Kidney epithelial cell (primary cell): ENCODE measurements around the gene MTSS2. TPM values are rescaled to one million over a fixed set of nuclear protein-coding genes. Genes with fewer than 3 reads are reported as not detected.

Experiments used
- DNase-seq: peaks from one replicate; pipeline ENCODE4 v3.0.0-alpha.2; 2010; ENCODE audit warnings: low read depth
- H3K27me3 ChIP-seq: 2 replicates; pipeline ENCODE4 v1.6.0; 2011; ENCODE audit warnings: low read length; ENCODE audit not compliant: control insufficient read depth, insufficient read depth
- H3K36me3 ChIP-seq: 2 replicates; pipeline ENCODE4 v1.5.1; 2011; ENCODE audit warnings: low read length; ENCODE audit not compliant: control insufficient read depth, insufficient read depth
- H3K4me3 ChIP-seq: 2 replicates; pipeline ENCODE4 v1.5.1; 2011; ENCODE audit warnings: low read depth, mild to moderate bottlenecking, control low read depth, low read length
- total RNA-seq: library from RNA; depleted of rRNA; stranded (reverse); fragments of >200 nt; gene quantifications from 2 replicates; pipeline ENCODE4 v1.2.3, GENCODE V29; 2015
- TF ChIP-seq, protein P1 (sequence below): IDR thresholded peaks from 2 replicates; pipeline ENCODE4 v1.5.1; 2011; ENCODE audit warnings: mild to moderate bottlenecking, moderate library complexity, low read length, control low read depth, inconsistent platforms; ENCODE audit not compliant: insufficient read depth, poor library complexity, severe bottlenecking

Gene MTSS2
- total RNA-seq, 1 donor from 2014 or later: 19.8 TPM

DNA sequence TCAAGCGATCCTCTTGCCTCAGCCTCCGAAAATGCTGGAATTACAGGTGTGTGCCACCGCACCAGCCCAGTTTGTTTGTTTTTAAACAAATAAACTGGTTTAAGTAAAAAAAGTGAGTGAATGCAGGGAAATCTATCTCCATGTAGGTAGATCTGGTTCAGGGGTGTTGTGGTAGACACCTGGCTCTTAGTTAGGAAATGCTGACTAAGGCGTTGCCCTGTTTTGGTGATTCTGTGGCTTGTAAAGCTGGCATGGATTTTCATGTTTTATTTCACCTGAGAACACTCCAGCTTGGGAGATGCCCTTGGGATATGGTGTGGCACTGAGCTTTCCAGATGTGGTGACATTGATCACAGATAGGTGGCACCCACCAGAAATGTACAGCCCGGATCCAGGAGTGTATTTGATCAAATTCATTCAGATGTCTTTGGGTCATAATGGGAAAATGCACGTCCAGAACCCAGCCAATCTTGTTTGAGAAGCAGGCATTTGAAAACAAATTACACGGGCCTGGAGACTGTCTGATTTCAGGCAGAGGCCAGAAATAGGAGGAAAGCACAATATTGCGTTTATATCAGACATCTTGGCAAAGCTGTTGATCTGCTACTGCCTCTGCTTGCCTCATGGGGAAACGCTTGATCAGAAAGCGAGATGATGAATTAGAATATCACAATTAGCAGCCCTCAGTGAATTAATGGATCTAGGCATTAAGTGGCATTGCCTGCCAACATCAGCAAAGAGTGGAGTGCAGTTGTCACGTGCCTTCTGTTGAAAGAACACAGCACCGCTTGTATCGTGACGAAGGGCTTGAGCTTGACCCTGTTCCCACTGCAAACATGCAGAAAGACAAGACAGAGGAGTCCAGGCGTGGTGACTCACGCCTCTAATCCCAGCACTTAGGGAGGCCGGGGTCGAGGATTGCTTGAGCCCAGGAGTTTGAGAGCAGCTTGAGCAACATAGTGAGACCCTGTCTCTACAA, 46.8 kb downstream of the MTSS2 start:
- TF ChIP-seq, protein P1, sequence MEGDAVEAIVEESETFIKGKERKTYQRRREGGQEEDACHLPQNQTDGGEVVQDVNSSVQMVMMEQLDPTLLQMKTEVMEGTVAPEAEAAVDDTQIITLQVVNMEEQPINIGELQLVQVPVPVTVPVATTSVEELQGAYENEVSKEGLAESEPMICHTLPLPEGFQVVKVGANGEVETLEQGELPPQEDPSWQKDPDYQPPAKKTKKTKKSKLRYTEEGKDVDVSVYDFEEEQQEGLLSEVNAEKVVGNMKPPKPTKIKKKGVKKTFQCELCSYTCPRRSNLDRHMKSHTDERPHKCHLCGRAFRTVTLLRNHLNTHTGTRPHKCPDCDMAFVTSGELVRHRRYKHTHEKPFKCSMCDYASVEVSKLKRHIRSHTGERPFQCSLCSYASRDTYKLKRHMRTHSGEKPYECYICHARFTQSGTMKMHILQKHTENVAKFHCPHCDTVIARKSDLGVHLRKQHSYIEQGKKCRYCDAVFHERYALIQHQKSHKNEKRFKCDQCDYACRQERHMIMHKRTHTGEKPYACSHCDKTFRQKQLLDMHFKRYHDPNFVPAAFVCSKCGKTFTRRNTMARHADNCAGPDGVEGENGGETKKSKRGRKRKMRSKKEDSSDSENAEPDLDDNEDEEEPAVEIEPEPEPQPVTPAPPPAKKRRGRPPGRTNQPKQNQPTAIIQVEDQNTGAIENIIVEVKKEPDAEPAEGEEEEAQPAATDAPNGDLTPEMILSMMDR: peak; percentile 2
- no peak for DNase-seq
- Histone ChIP-seq H3K4me3 (no peak overlapping the region), H3K27me3 (no peaks in the 10 kb centered on the region), H3K36me3 (no peaks in the 10 kb centered on the region)

Other genes starting within 250 kb of the MTSS2 start
- gene ST3GAL2, start 247.0 kb downstream of the MTSS2 start, total RNA-seq: 22.6 and 24.9 TPM in 2 replicates
- gene FCSK, start 231.5 kb downstream of the MTSS2 start, total RNA-seq: 19.9 and 23.2 TPM in 2 replicates
- gene COG4, start 162.5 kb downstream of the MTSS2 start, total RNA-seq: 37.7 and 46.4 TPM in 2 replicates
- 103 and 140 TPM in 2 replicates for gene SF3B3, start 162.2 kb downstream of the MTSS2 start, total RNA-seq
- 0.25 and 0.82 TPM in 2 replicates for gene IL34, start 39.5 kb downstream of the MTSS2 start, total RNA-seq
- 61.3 and 84.7 TPM in 2 replicates for gene VAC14, start 115.1 kb upstream of the MTSS2 start, total RNA-seq